Activated naive CD4-positive, alpha-beta T cell (primary cell): ENCODE data around the gene MBD4.
"Not testable (repeated sequence)": the region's sequence is repeated elsewhere in the genome, so short reads cannot be mapped to it uniquely, and the experiment has no call there.

Experiments used
- DNase-seq, 4 experiments: peaks; one replicate each; lab custom pipeline; 2025; lab: John Stamatoyannopoulos, UW

Gene MBD4

GRCh38 chr3:129439817-129440617, at the start of gene MBD4, which contains the start of gene IFT122:
MBD4 (minus strand) TSS chr3:129439948; CDS start chr3:129439833, 115 bp downstream.
IFT122 (plus strand) TSS chr3:129440224; CDS start chr3:129440331, 107 bp downstream.
- peak; percentile 93 to 98 (median 96) for DNase-seq

GRCh38 chr3:129489258-129489657, 49.5 kb upstream of the MBD4 start:
- DNase-seq: not testable (repeated sequence)

GRCh38 chr3:129487868-129488335, 48.2 kb upstream of the MBD4 start:
- not testable (repeated sequence) for DNase-seq

DNA sequence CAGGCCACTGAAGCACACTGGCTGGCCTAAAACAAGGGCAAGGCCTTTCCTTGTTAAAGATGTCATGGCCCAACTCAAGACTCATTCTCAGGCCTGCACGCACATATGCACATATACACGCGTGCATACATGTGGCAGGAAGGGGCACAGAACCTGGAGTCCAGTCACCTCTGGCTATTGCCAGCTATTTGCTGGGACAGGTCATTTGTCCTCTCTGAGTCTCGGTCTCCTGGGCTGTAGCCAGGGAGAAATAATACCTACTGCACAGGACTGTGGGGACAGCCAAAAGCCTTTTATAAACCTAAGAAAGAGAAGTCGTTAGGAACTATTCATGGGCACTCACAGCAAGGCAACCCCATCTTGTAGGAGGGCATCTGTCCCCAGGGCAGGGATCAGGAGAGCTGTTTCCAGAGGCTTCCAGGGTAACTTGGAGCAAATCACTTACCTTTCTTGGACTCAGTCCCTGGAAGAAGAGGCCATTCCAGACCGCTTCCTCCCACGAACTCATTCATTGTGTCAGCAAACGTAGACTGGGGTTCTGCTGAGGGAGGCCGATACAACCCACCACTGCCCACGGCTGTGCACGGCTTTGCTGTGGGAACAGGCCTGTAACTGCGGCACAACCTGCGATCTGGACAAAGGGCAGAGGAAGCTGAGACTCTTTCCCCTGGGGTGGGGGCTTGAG, 47.6 kb upstream of the MBD4 start:
- no peak for DNase-seq

GRCh38 chr3:129486664-129487035, 46.9 kb upstream of the MBD4 start:
- DNase-seq: no peak

DNA sequence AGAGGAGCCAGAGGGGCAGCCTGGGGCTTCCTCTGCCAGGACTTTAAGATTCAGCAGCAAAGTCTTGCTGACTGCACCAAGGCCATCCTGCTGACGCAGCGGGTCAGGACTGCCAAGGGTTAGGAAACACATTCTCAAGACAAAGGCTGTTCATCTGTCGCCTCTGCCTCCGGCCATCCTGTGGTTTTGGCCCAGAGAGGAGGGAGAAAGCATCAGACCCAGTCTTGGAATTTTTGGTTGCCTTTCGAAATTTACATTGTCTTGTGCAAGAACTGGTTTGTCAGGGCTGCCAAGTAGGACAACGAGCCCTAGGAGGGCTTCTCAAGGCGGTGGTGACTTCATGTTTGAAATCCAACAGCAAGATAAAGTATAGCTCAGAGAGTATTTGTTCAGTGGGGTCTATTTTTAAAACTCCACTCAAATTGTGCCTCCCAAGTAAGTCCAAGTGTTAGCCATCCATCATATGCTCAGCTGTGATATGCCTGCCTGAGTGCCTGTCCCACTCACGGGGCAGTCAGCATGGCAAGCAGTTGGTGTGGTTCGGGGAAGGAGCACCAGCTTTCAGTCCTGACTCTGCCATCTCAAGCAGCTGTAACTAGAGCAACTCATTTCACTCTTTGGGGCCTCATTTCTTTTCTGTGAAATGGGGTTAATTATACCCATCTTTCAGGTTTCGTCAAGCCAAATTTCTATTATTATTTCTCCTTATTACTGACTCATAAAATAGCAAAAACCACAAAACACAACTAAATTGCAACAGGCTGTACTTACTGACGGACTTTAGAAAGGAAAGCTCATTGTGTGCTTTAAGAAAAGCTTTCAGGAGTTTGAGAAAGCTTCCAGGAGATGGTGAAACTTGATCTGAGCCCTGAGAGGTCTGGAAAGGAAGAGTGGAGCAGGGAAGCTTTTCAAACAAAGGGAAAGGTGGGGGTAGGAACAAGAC, 46.2 kb upstream of the MBD4 start:
- no peak for DNase-seq

GRCh38 chr3:129485146-129485545, 45.4 kb upstream of the MBD4 start:
- DNase-seq: not testable (repeated sequence)

DNA sequence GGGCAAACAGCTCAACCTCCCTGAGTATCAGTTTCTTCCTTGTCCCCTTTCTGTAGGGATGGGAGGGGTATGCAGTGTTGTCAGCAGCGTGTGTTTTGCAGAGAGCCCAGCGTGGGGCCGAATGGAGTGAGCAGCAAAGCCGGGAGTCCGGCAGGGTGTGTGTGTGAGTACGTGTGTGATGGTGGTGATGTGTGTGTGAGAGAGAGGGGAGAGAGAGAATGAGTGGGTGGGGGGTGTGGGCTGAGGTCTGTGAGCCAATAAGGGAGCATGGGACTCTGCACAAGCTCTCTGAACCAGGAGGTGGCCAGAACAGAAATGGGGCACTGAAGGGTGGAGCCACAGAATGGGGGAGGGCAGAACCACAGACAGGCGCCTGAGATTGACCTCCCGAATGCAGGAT, 44.1 kb upstream of the MBD4 start:
- no peak for DNase-seq

DNA sequence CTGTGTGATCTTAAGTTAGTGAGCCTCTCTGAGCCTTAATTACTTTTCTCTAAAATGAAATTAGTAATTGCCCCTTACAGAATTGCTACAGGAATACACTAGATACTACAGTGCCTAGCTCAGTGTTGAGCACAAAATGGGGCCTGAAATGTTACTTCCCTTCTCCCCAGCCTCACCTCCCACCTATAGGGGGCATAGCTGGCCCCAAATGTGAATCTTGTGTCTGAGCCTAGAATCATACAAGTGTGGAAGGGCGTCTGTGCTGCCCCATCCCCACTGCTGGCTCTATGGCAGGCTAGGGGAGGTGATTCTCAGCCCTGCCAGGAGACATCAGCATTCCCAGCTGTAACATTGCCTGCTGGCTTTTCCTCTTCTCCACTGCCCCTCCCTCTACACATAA, 43.0 kb upstream of the MBD4 start:
- DNase-seq: no peak

DNA sequence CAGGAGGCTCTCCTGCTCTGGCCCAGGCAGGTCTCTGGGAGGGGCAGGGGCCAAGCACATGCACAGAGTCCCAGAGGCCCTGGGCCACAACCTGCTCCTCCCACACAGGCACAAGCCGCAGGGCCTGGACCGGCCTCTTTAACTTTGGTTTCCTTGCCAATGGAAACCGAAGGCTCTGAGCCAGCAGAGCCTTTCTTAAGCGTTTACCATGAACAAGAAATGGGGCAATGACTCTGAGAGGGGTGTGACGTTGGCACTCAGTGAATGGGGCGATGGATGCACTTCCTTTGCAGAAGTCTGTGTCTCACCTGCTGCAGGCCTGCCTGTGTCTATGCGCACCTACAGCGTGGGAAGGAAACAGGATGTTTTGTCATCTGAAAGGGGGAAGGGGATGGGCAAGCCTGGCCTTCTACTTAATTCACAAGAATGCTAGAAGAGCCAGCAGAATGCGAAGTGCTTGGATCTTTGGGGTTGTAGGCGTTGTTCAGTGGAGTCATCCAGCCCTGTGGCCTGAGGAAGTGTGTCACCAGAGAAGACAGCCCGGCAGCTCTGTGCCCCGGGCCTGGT, 42.1 kb upstream of the MBD4 start:
- DNase-seq: peak in 2 of 4 experiments; percentile 47 to 48

DNA sequence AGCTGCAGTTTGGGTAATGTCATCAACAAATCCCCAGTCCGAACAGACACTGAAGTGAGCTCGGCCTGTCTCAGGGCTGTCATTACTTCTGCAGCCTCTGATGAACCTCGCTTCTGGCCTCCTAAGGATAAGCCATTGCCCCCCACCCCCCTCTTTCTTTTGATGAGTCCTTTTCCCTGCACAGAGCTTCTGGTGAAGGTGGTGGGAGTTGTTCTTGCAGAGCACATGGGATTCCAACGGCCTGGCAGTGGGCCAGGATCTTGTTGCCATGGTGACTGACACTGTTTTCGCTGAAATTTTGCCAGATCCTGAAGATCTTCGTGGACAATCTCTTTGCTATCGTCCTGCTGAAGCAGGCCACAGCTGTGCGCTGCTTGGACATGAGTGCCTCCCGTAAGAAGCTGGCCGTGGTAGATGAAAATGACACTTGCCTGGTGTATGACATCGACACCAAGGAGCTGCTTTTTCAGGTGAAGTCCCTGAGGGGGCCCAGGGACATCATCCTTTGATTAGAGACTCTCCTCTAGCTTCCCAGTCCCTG, 41.5 kb upstream of the MBD4 start:
- DNase-seq: not testable (repeated sequence)

- no peak for DNase-seq
Measured at GRCh38 chr3:129476586-129476985, 36.8 kb upstream of the MBD4 start.

DNA sequence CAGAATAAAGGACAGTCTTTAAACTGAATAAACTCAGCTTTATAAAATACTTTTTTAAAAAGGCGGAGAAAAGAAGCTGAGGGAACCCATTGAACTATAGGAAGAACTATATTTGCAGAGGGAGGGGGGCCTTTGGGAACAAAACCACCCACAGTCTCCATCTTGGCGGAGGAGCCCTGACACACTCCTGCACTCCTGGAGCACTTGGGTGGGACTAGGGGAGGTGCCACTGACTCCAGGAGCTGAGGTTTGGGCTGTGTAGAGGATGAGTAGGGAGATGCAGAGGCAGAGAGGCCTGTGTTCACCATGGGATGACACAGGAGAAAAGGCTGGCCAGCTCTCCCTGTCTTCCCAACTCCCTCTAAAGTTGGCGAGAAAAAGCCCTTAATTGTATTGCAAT, 36.1 kb upstream of the MBD4 start:
- DNase-seq: no peak

- no peak for DNase-seq
Measured at GRCh38 chr3:129474984-129475804, 35.4 kb upstream of the MBD4 start.

- DNase-seq: no peak
Measured at GRCh38 chr3:129473769-129474152, 34.0 kb upstream of the MBD4 start.

DNA sequence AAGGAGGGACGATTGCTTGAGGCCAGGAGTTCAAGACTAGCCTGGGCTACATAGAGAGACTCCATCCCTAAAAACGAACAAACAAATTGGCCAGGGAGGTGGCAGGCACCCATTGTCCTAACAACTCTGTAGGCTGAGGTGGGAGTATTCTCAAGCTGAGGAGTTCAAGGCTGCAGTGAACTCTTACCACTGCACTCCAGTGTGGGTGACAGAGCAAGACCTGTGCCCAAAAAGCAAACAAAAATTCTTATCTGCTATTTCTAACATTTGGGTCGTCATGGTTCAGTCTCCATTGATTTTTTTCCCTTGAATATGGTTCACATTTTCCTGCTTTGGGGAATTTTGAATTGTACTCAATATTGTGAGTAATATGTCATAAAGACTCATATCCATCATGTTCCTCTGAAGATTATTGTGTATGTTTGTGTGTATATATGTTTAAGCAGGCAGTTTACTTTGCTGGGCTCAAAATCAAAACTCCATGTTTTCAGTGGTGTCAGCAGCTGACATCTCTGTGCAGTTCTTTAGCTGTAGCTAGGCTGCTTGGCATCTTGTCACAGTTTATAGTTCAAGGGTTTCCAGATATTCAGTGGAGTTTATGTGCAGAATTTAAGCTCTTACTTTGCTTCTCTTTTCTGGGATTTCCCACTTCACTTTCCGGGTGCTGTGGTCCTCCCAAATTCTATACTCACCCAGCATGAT, 33.5 kb upstream of the MBD4 start:
- no peak for DNase-seq

GRCh38 chr3:129470861-129471260, 31.1 kb upstream of the MBD4 start:
- DNase-seq: no peak

- DNase-seq: no peak
Measured at GRCh38 chr3:129469026-129469425, 29.3 kb upstream of the MBD4 start.

DNA sequence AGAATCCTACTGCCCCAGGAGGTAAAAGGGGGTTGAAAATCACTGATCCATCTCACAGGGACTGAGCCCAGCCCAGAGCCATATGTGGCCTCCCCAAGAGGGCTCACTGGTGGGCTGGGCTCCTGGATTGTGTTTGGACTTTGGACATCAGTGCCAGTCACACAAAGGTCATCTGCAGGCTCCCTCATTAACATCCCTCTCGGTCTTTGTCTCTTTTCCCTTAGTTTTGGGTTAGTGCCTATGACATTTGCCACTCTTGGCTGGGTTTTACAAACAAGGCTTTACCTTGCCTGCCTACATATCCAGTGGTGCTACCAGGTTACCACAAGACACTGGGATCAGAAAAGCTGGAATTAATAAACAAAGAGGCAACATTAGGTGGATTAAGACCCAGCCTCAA, 28.2 kb upstream of the MBD4 start:
- no peak for DNase-seq

DNA sequence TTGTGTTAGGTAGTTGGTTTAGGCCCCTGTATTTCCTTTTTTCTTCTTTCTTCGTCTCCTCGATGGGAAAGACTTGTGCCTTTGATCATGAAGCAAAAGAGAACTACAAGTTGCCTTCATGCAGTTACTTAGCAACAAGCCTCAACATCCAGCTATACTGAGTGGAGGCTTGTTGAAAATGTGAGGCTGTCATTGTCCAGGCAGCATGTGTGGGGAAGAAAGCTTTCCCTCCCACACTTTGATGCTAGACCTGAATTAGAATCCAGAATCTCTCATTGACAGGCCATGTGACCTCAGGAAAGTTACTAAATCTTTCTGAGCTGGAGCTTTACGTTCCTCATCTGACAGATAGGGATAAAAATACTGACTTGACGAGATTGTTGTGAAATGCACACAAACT, 24.0 kb upstream of the MBD4 start:
- no peak for DNase-seq
